Inflammatory macrophage treated with lipopolysaccharide for 4 hours (primary cell): ENCODE measurements around the gene XPO4.
"Not testable (repeated sequence)": the region's sequence is repeated elsewhere in the genome, so short reads cannot be mapped to it uniquely, and the experiment has no call there.

ENCODE experiments used
- DNase-seq: peaks from one replicate; pipeline ENCODE4 v3.0.0-alpha.2; 2020

The XPO4 gene

DNA sequence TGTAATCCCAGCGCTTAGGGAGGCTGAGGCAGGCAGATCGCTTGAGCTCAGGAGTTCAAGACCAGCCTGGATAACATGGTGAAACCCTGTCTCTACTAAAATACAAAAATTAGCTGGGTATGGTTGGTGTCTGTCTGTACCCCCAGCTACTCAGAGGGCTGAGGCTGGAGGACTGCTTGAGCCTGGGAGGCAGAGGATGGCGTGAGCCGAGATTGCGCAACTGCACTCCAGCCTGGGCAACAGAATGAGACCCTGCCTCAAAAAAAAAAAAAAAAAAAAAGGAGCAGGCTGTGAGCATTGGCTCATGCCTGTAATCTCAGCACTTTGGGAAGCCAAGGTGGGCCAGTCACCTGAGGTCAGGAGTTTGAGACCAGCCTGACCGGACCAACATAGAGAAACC is 12.0 kb downstream of the XPO4 start:
- DNase-seq, result not testable (repeated sequence)

GRCh38 chr13:20882206-20882605 is 20.3 kb downstream of the XPO4 start:
- no peak for DNase-seq

DNA sequence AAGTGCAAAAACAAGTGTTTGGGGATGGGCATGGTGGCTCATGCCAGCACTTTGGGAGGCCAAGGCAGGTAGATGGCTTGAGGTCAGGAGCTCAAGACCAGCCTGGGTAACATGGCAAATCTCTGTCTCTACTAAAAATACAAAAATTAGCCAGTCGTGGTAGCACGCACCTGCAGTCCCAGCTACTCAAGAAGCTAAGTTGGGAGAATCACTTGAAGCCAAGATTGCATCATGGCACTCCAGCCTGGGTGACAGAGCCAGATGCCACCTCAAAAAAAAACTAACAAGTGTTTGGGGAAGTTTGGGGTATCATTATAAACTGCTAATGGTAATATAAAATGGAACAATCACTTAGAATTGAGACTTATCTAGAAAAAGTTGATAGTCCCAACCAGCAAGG is 24.6 kb downstream of the XPO4 start:
- DNase-seq, result no peak

DNA sequence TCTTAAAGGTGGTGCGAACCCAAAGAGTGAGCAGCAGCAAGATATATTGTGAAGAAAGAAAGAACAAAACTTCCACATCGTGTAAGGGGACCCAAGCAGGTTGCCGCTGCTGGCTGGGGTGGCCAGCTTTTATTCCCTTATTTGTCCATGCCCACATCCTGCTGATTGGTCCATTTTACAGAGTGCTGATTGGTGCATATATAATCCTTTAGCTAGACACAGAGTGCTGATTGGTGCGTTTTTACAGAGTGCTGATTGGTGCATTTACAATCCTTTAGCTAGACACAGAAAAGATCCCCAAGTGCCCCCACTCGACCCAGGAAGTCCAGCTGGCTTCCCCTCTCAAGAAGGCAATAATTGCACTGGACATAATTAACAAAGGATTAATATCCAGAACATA is 25.7 kb downstream of the XPO4 start:
- DNase-seq, result not testable (repeated sequence)

DNA sequence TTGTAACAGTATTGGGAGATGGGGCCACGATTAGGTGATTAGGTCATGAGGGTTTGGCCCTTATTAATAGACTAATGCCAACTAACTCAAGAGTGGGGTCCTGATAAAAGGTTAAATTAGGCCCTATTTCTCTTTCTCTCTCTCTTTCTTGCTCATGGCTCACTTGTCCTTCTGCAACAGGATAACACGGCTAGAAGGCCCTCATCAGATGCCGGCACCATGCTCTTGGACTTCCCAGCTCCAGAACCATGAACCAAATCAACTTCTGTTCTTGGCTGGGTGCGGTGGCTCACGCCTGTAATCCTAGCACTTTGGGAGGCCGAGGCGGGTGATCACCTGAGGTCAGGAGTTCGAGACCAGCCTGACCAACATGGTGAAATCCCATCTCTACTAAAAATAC is 28.1 kb downstream of the XPO4 start:
- DNase-seq, result not testable (repeated sequence)

- no peak for DNase-seq
Measured at GRCh38 chr13:20873348-20873747, 29.2 kb downstream of the XPO4 start.

DNA sequence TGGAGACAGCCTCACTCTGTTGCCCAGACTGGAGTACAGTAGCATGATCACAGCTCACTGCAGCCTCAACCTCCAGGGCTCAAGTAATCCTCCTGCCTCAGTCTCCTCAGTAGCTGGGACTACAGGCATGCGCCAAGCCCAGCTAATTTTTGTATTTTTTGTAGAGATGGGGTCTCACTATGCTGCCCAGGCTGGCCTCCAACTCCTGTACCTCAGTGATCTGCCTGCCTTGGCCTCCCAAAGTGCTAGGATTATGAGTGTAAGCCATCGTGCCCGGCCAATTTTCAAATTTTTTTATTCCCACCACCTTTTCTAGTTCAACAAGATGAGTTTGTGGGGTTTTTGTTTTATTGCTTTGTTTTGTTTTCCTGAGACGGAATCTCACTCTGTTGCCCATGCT is 31.7 kb downstream of the XPO4 start:
- DNase-seq, result no peak

DNA sequence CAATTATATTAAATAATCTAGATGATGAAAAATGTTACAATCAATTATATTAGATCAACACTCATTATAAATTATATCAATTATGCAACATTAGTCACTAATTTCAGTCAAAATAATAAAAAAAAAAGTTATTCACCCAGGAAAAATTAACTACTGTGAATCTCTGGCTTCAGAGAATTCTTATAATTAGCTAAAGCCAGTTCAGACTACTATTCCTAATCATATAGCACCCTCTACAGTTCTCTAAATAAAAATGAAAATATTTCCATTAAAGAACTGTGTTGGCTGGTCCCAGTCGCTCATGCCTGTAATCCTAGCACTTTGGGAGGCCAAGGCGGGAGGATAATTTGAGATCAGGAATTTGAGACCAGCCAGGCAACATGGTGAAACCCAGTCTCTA is 33.0 kb downstream of the XPO4 start:
- DNase-seq, result no peak

GRCh38 chr13:20867408-20867807 is 35.1 kb downstream of the XPO4 start:
- DNase-seq, result no peak

DNA sequence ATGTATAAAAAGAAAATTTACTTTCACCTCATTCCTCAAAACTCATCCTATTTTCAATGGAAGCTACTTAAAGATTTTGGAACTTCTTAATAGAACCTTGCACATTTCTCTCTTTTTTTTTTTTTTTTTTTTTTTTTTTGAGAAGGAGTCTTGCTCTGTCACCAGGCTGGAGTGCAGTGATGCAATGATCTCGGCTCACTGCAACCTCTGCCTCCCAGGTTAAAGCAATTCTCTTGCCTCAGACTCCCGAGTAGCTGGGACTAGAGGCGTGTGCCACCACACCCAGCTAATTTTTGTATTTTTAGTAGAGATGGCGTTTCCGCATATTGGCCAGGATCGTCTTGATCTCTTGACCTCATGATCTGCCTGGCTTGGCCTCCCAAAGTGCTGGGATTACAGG is 40.9 kb downstream of the XPO4 start:
- not testable (repeated sequence) for DNase-seq

DNA sequence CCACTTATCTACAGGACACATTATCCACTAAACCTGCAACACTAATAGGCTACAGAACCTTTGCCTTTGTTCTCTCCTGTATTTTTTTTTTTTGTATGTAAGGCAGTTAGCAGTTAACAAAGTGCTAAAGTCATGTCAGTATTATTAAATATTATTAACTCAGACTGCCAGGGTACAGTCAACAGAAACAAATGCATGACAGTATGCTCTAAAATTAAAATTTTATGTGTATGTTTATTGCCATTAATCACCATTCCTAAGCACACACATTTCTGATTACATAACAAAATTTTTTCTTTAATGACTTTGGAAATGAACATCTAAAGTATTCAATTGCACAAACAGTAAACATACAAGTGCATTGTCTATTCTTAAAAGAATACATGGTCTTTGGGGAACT is 41.7 kb downstream of the XPO4 start:
- no peak for DNase-seq

DNA sequence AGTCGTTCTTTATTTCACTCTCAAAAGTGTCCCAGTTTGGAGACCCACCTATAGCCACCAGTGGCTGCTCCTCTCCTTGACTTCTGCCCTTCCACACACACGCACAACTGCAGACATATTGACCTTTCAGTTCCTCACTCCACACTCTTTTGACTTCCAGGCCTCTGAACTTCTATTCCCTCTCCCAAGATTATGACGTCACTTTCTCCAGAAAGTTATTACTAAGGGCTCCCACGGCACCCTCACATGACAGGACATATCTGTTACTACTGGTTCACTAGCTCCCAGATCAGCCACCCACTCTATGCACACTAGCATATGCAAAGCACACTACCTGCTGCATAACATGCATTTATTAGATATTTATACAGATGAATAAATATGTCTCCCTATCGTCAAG is 45.9 kb downstream of the XPO4 start:
- DNase-seq, result no peak

GRCh38 chr13:20851844-20852402 is 50.6 kb downstream of the XPO4 start:
- no peak for DNase-seq

DNA sequence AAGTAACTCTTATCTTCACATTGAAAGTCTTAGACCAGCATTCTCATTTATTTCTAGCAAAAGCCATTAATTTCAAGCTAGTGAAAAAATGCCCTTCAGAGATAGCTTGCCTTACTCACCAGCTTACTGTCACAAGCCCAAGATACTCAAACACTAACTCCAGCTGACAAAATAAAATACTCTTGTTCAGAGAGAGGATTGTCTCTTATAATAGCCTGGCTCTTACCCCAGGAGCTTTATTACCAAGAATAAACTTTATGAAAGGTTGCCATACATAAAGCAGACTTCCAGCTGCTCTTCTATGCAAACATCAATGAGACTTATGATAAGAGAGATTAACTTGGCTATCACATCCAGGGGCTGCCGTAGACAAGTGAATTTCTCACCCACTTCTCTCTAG is 53.6 kb downstream of the XPO4 start:
- no peak for DNase-seq

DNA sequence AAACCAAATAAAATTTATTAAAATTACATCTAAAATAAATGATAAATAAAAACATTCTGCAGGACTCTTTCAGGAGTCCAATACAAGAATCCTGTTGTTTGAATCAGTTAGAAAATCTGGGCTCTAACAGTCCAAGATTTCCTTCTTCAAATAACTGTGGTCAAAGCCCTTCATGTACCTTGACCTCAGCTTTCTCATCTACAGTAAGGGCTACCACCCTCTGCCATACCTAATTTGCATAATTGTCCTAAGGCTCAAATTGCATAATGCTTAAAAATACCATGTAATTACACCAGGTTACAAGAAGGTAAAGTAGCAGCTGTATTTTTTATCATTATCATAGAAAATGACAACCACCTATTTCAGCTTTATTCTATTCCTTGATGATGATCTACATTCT is 54.3 kb downstream of the XPO4 start:
- DNase-seq, result no peak

GRCh38 chr13:20847296-20847695 is 55.2 kb downstream of the XPO4 start:
- DNase-seq, result no peak

- no peak for DNase-seq
Measured at GRCh38 chr13:20843166-20843565, 59.4 kb downstream of the XPO4 start.

DNA sequence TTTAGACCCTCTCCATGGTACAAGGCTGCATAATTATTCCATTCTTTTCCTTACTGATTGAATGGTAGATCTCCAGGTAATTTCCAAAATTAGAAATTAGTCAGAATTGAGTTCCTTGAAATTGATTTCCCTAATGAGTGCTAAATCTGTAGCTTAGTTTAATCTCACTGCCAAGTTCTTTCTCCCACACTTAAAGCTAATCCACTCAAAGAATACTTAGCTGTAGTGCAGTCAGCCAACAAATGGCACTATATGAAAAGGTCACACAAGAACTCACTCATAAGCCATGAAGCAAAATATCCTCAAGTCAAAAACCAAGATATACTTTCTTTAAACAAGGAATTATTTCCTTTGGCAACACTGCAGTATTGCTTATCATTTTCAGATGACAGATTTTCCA is 62.0 kb downstream of the XPO4 start:
- no peak for DNase-seq

DNA sequence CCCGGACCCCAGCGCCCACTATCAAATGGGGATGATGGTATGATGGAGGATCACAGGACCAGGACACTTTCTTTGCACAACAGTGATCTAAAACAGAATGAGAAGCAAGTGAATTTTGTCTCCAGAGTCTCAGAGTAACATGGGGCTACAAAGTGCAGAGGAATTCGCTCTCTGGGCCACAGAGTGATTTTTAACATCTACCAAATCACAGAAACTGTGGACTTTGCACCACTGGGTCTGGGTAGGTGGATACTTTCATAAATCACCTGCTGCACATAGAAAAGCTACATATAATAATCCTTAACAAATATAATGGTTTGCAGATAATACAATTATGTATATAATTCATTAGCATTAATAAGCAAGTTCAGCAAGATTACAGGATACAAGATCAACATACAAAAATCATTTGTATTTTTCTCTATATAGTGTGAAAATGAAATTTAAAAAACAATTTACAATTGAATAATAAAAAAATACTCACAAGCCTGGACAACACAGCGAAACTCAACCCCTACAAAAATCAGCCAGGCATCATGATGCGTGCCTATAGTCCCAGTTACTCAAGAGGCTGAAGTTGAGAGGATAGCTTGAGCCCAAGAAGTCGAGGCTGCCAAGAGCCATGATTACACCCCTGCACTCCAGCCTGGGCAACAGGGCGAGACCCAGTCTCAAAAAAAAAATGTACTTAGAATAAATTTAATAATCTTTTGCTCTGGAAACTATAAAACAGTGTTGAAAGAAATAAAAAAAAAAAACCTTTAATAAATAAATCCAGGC is 68.5 kb downstream of the XPO4 start:
- DNase-seq, result no peak

GRCh38 chr13:20832861-20833260 is 69.7 kb downstream of the XPO4 start:
- no peak for DNase-seq

DNA sequence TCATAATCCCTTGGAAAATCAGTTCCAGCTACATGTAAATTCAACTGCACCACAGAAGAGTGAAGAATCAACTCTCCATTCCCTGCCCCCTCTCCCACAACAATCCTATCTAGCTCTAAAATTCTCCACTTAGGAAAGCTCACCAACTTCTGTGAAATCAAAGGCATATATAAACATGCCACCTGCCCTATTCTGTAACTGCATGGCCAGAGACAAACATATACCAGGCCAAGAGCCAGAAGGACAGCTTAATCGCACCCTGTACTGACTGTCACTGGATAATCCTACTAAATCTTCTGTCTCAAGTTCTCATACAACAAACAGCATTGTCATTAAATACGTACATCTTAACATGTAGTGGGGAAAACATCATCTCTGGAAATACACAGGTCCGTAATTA is 70.6 kb downstream of the XPO4 start:
- no peak for DNase-seq

- no peak for DNase-seq
Measured at GRCh38 chr13:20831254-20831653, 71.3 kb downstream of the XPO4 start.

- DNase-seq, result peak; percentile 75
Measured at GRCh38 chr13:20828539-20829364, 73.8 kb downstream of the XPO4 start.
